ENCODE data around the gene FAHD2B. TPM values are rescaled to one million over a fixed set of nuclear protein-coding genes. Genes with fewer than 3 reads are reported as not detected.

Gene FAHD2B
- total and polyA plus RNA-seq, 12 donors, result 4.0 to 19.2 (median 8.0) TPM

Small RNA genes lying within 50 kb of the gene (small RNA-seq; reads per million reads assigned to genes)
- 0 reads per million in 2 donors for gene AC018892.1
- 0 reads per million in 2 donors for gene IGKV1OR2-3
- 0 reads per million in 2 donors for gene IGKV2OR2-2
- 0 reads per million in 2 donors for gene RN7SL313P

Other genes with a start within 250 kb of the FAHD2B start
- gene ANKRD39, start 236.9 kb downstream of the FAHD2B start, total RNA-seq, result 10 to 100 TPM; 17.0 to 49.5 (median 21.1) TPM
- 10 to 100 TPM in 2 of 3 donors, 1 to 10 TPM in 1; 9.2 to 39.5 (median 25.5) TPM for gene ANKRD39, start 236.9 kb downstream of the FAHD2B start, polyA plus RNA-seq
- 10 to 100 TPM; 11.4 to 31.6 (median 27.7) TPM for gene SEMA4C, start 224.8 kb downstream of the FAHD2B start, total RNA-seq
- 10 to 100 TPM in 2 of 3 donors, 1 to 10 TPM in 1; 4.4 to 23.4 (median 14.6) TPM for gene SEMA4C, start 224.8 kb downstream of the FAHD2B start, polyA plus RNA-seq
- gene FAM178B, start 108.3 kb downstream of the FAHD2B start, total RNA-seq, result under 1 TPM in 1 of 9 donors, not detected in 8; 0.32 TPM
- gene FAM178B, start 108.3 kb downstream of the FAHD2B start, polyA plus RNA-seq, result under 1 TPM in 1 of 3 donors, not detected in 2; 0.51 TPM
- 10 to 100 TPM in 5 of 9 donors, 1 to 10 TPM in 4; 3.8 to 35.5 (median 11.5) TPM for gene ANKRD36, start 18.3 kb upstream of the FAHD2B start, total RNA-seq
- gene ANKRD36, start 18.3 kb upstream of the FAHD2B start, polyA plus RNA-seq, result 10 to 100 TPM in 1 of 3 donors, 1 to 10 TPM in 2; 3.0 to 14.6 (median 4.4) TPM